Sciatic nerve (tissue), 2 donors: ENCODE data around the gene STK38L. TPM values are rescaled to one million over a fixed set of nuclear protein-coding genes. Genes with fewer than 3 reads are reported as not detected.

Experiments
- ATAC-seq: fragments of 200-7000 bp; cut with Tn5 transposase; one replicate; pipeline ENCODE4 v1.9.1; 2020; ENCODE audit warnings: mild to moderate bottlenecking, moderate library complexity
- DNase-seq: peaks from one replicate; pipeline ENCODE4 v3.0.0-alpha.2; 2020; ENCODE audit warnings: low spot score
- intact Hi-C: fragments of 100-400 bp; cut with DNase I; formaldehyde crosslinking; loops from one replicate; pipeline ENCODE4 v1.14.2; 2022
- total RNA-seq: library from RNA; stranded (reverse); fragmentation: NEBNext Ultra II Directional; extraction: Animal tissue kit (Norgen Biotek cat#: 25700); gene quantifications from one replicate; pipeline ENCODE4 v1.2.1, GENCODE V29; 2021
- donor health status: DM: no; HTN: no; CAD: no.
- donor health status: DM: no; HTN: no; CAD: no.

The STK38L gene
- 45.1 TPM for total RNA-seq

- DNase-seq = peak; percentile 98
Measured at GRCh38 chr12:27243804-27244688, at the start of gene STK38L. TSS of gene STK38L (plus strand) at chr12:27244286. CDS start at chr12:27297721, 53,435 bp downstream.

GRCh38 chr12:27194644-27195043 is 49.4 kb upstream of the STK38L start:
- no peak for ATAC-seq
- intact Hi-C loops = no loop called here
- no peak for DNase-seq

More at GRCh38 chr12:27243804-27244688, at the start of gene STK38L:
- peak; percentile 99 for ATAC-seq
- intact Hi-C loops = no loop called here

GRCh38 chr12:27198036-27198435 is 46.0 kb upstream of the STK38L start:
- ATAC-seq = peak; percentile 22
- DNase-seq = no peak
- intact Hi-C loops = no loop called here

GRCh38 chr12:27199638-27200300 is 44.3 kb upstream of the STK38L start:
- intact Hi-C loops = loop anchor here (10.0 kb wide), 1 partner anchor 895 kb away; no protein-coding TSS in a partner anchor
- ATAC-seq (no peak), DNase-seq (no peak)

GRCh38 chr12:27201169-27201568 is 42.9 kb upstream of the STK38L start:
- DNase-seq (no peak), ATAC-seq (no peak)
- intact Hi-C loops = loop anchor here (10.0 kb wide), 1 partner anchor 894 kb away; no protein-coding TSS in a partner anchor

- DNase-seq (no peak), ATAC-seq (no peak)
- intact Hi-C loops = loop anchor here (10.0 kb wide), 1 partner anchor 888 kb away; no protein-coding TSS in a partner anchor
Measured at GRCh38 chr12:27206801-27207502, 37.1 kb upstream of the STK38L start.

GRCh38 chr12:27207615-27208413 is 36.3 kb upstream of the STK38L start:
- no peak for DNase-seq
- ATAC-seq = no peak
- intact Hi-C loops = loop anchor here (10.0 kb wide), 1 partner anchor 887 kb away; no protein-coding TSS in a partner anchor

- intact Hi-C loops = loop anchor here (10.0 kb wide), 1 partner anchor 886 kb away; no protein-coding TSS in a partner anchor
- no peak for DNase-seq
- no peak for ATAC-seq
Measured at GRCh38 chr12:27208414-27208750, 35.7 kb upstream of the STK38L start.

GRCh38 chr12:27209257-27209910 is 34.7 kb upstream of the STK38L start:
- ATAC-seq (no peak), DNase-seq (no peak)
- intact Hi-C loops = loop anchor here (10.0 kb wide), 1 partner anchor 885 kb away; no protein-coding TSS in a partner anchor

- ATAC-seq = no peak
- intact Hi-C loops = no loop called here
- no peak for DNase-seq
Measured at GRCh38 chr12:27210187-27210586, 33.9 kb upstream of the STK38L start.

GRCh38 chr12:27212861-27213260 is 31.2 kb upstream of the STK38L start:
- intact Hi-C loops = no loop called here
- ATAC-seq = no peak
- no peak for DNase-seq

- ATAC-seq = no peak
- intact Hi-C loops = no loop called here
- no peak for DNase-seq
Measured at GRCh38 chr12:27213304-27213703, 30.8 kb upstream of the STK38L start.

- DNase-seq = no peak
- intact Hi-C loops = no loop called here
- no peak for ATAC-seq
Measured at GRCh38 chr12:27213830-27214787, 30.0 kb upstream of the STK38L start.

- intact Hi-C loops = no loop called here
- DNase-seq = no peak
- no peak for ATAC-seq
Measured at GRCh38 chr12:27217590-27217989, 26.5 kb upstream of the STK38L start.

- DNase-seq = no peak
- no peak for ATAC-seq
- intact Hi-C loops = no loop called here
Measured at GRCh38 chr12:27219693-27220054, 24.4 kb upstream of the STK38L start.

- intact Hi-C loops = no loop called here
- no peak for ATAC-seq
- no peak for DNase-seq
Measured at GRCh38 chr12:27220055-27220987, 23.8 kb upstream of the STK38L start.
